H1 (cell line): ENCODE measurements around the gene CCDC174. TPM values are rescaled to one million over a fixed set of nuclear protein-coding genes. Genes with fewer than 3 reads are reported as not detected.

ENCODE experiments used
- CTCF ChIA-PET: fragments of 300-600 bp; sonication (Branson Sonifier 250); formaldehyde crosslinking; loops from one replicate; lab custom pipeline; 2021; ENCODE audit not compliant: partially characterized antibody; lab: Charles Lee
- POLR2A ChIA-PET: fragments of 300-600 bp; sonication (Branson Sonifier 250); formaldehyde crosslinking; loops from one replicate; lab custom pipeline; 2021; ENCODE audit warnings: inconsistent platforms; ENCODE audit not compliant: partially characterized antibody; lab: Charles Lee
- DNase-seq, 2 experiments: peaks; one replicate each; pipeline versions ENCODE4 v3.0.0 to v3.0.0-alpha.2; 2010 to 2022; ENCODE audit warnings: low spot score in 2 of 2, low read depth in 1 of 2, mixed read lengths in 1 of 2
- FAIRE-seq: peaks from 2 replicates; lab custom pipeline; 2011; peaks lifted over from hg19 to GRCh38; lab: Jason Lieb, UNC
- H2AFZ ChIP-seq: 2 replicates; pipeline ENCODE4 v1.8.1; 2012; ENCODE audit warnings: low read length, inconsistent platforms
- H2AK5ac ChIP-seq: 2 replicates; pipeline ENCODE4 v1.6.1; 2013; ENCODE audit warnings: low read depth, low read length
- H2BK120ac ChIP-seq: replicated peaks from 2 replicates; pipeline ENCODE3; 2013; ENCODE audit warnings: low read depth, low read length, inconsistent platforms
- H2BK12ac ChIP-seq: 2 replicates; pipeline ENCODE4 v1.6.1; 2013; ENCODE audit warnings: low read depth, low read length
- H2BK15ac ChIP-seq: 2 replicates; pipeline ENCODE4 v1.6.1; 2013; ENCODE audit warnings: low read length
- H2BK20ac ChIP-seq: 2 replicates; pipeline ENCODE4 v1.6.1; 2013; ENCODE audit warnings: low read length
- H2BK5ac ChIP-seq: 2 replicates; pipeline ENCODE4 v1.6.1; 2013; ENCODE audit warnings: low read depth, low read length
- H3K14ac ChIP-seq: 2 replicates; pipeline ENCODE4 v1.6.1; 2013; ENCODE audit warnings: inconsistent platforms; ENCODE audit not compliant: insufficient read length
- H3K18ac ChIP-seq: 2 replicates; pipeline ENCODE4 v1.6.1; 2013; ENCODE audit warnings: low read length; ENCODE audit errors: extremely low read depth
- H3K23ac ChIP-seq: 2 replicates; pipeline ENCODE4 v1.6.1; 2013; ENCODE audit warnings: inconsistent platforms; ENCODE audit not compliant: insufficient read length
- H3K23me2 ChIP-seq: 2 replicates; pipeline ENCODE4 v1.6.1; 2013; ENCODE audit warnings: low read depth, low read length
- H3K27ac ChIP-seq: 2 replicates; pipeline ENCODE4 v1.6.1; 2011; ENCODE audit warnings: low read depth, low read length, inconsistent platforms
- H3K27me3 ChIP-seq, 4 experiments: replicated peaks in 1 of 4; 1 replicate in 1 of 4; 2 replicates in 3 of 4; pipeline versions ENCODE4 v1.6.1 to v1.8.1; 2011 to 2013; ENCODE audit warnings: low read length in 3 of 4, mild to moderate bottlenecking in 3 of 4, inconsistent platforms in 2 of 4, mixed read lengths in 2 of 4, moderate library complexity in 1 of 4; ENCODE audit not compliant: control insufficient read depth in 3 of 4, insufficient read depth in 3 of 4; ENCODE audit errors: extremely low read depth in 1 of 4
- H3K36me3 ChIP-seq, 4 experiments: 2 replicates each; pipeline versions ENCODE4 v1.6.1 to v1.8.1; 2011 to 2013; ENCODE audit warnings: mild to moderate bottlenecking in 4 of 4, low read length in 3 of 4, moderate library complexity in 2 of 4, control low read depth in 1 of 4, inconsistent platforms in 1 of 4; ENCODE audit not compliant: insufficient read depth in 4 of 4, control insufficient read depth in 2 of 4
- H3K4ac ChIP-seq: replicated peaks from 2 replicates; pipeline ENCODE3; 2013; ENCODE audit warnings: low read length, low read depth, mixed read lengths, inconsistent platforms; ENCODE audit not compliant: insufficient read length
- H3K4me1 ChIP-seq, 4 experiments: replicated peaks in 1 of 4; 1 replicate in 1 of 4; 2 replicates in 3 of 4; pipeline versions ENCODE4 v1.6.1 to v1.8.1; 2011 to 2013; ENCODE audit warnings: low read length in 3 of 4, inconsistent platforms in 2 of 4, mixed read lengths in 1 of 4; ENCODE audit not compliant: insufficient read depth in 4 of 4, control insufficient read depth in 3 of 4
- H3K4me2 ChIP-seq, 2 experiments: 2 replicates each; pipeline versions ENCODE4 v1.6.1 to v1.8.1; 2011 to 2013; ENCODE audit warnings: low read depth in 2 of 2, low read length in 2 of 2, control low read depth in 1 of 2, inconsistent platforms in 1 of 2, mild to moderate bottlenecking in 1 of 2; ENCODE audit not compliant: insufficient read depth in 1 of 2
- H3K4me3 ChIP-seq, 4 experiments: fragments of 200-600, 300-600 bp in 1 of 4; sonication (generic), shearing (Covaris generic), sonication (Bioruptor Twin) in 1 of 4; 2 replicates each; pipeline versions ENCODE4 v1.5.1 to v1.8.1; 2011 to 2016; ENCODE audit warnings: low read length in 4 of 4, low read depth in 3 of 4, control low read depth in 2 of 4, inconsistent platforms in 2 of 4, mild to moderate bottlenecking in 2 of 4, mixed read lengths in 1 of 4, moderate library complexity in 1 of 4; ENCODE audit not compliant: insufficient read depth in 2 of 4; ENCODE audit errors: extremely low read depth in 1 of 4
- H3K56ac ChIP-seq: replicated peaks from 2 replicates; pipeline ENCODE3; 2013; ENCODE audit warnings: low read depth, mild to moderate bottlenecking, mixed read lengths, low read length, inconsistent platforms; ENCODE audit not compliant: insufficient read length
- H3K79me1 ChIP-seq: 2 replicates; pipeline ENCODE4 v1.6.1; 2013; ENCODE audit warnings: low read depth, low read length, control low read depth
- H3K79me2 ChIP-seq, 2 experiments: 2 replicates each; pipeline versions ENCODE4 v1.6.1 to v1.8.1; 2012 to 2013; ENCODE audit warnings: low read length in 2 of 2, mild to moderate bottlenecking in 2 of 2, inconsistent platforms in 1 of 2; ENCODE audit not compliant: insufficient read depth in 2 of 2, control insufficient read depth in 1 of 2
- H3K9ac ChIP-seq, 4 experiments: replicated peaks in 1 of 4; 1 replicate in 1 of 4; 2 replicates in 3 of 4; pipeline versions ENCODE4 v1.6.1 to v1.8.1; 2011 to 2013; ENCODE audit warnings: low read depth in 3 of 4, low read length in 3 of 4, control low read depth in 2 of 4, mild to moderate bottlenecking in 2 of 4, moderate library complexity in 2 of 4, inconsistent platforms in 1 of 4; ENCODE audit errors: extremely low read depth in 1 of 4
- H3K9me3 ChIP-seq, 2 experiments: 2 replicates each; pipeline versions ENCODE4 v1.6.1 to v1.8.1; 2012 to 2013; ENCODE audit warnings: mild to moderate bottlenecking in 2 of 2, moderate library complexity in 2 of 2, control low read depth in 1 of 2, inconsistent platforms in 1 of 2, low read depth in 1 of 2, low read length in 1 of 2, mixed read lengths in 1 of 2; ENCODE audit not compliant: insufficient read depth in 2 of 2
- H4K20me1 ChIP-seq, 2 experiments: replicated peaks in 1 of 2; 2 replicates each; pipeline versions ENCODE3 to v1.8.1; 2011 to 2013; ENCODE audit warnings: inconsistent platforms in 2 of 2, low read length in 2 of 2, mild to moderate bottlenecking in 1 of 2; ENCODE audit not compliant: insufficient read depth in 2 of 2, control insufficient read depth in 1 of 2
- H4K5ac ChIP-seq: 2 replicates; pipeline ENCODE4 v1.6.1; 2013; ENCODE audit warnings: low read length, low read depth, mixed read lengths, inconsistent platforms; ENCODE audit not compliant: insufficient read length
- H4K8ac ChIP-seq: 2 replicates; pipeline ENCODE4 v1.8.0; 2013; ENCODE audit warnings: mild to moderate bottlenecking, moderate library complexity, low read length, inconsistent platforms; ENCODE audit not compliant: insufficient read depth; ENCODE audit errors: extremely low read depth
- H4K91ac ChIP-seq: replicated peaks from 2 replicates; pipeline ENCODE3; 2013; ENCODE audit warnings: low read length, mixed read lengths, inconsistent platforms; ENCODE audit not compliant: insufficient read length
- BRCA1 ChIP-seq: IDR thresholded peaks from 2 replicates; pipeline ENCODE4 v1.6.1; 2012; ENCODE audit warnings: low read depth, low read length, improper control_type of control experiment
- CHD1 ChIP-seq: IDR thresholded peaks from 2 replicates; pipeline ENCODE4 v1.6.1; 2012; ENCODE audit warnings: low read depth, low read length, improper control_type of control experiment
- EP300 ChIP-seq, 2 experiments: IDR thresholded peaks; 1 replicate in 1 of 2; 2 replicates in 1 of 2; pipeline ENCODE4 v1.6.1; 2011 to 2012; ENCODE audit warnings: low read depth in 2 of 2, low read length in 2 of 2, mild to moderate bottlenecking in 2 of 2, borderline replicate concordance in 1 of 2, inconsistent platforms in 1 of 2, moderate library complexity in 1 of 2
- GABPA ChIP-seq: IDR thresholded peaks from 2 replicates; pipeline ENCODE4 v1.6.1; 2011; ENCODE audit warnings: mild to moderate bottlenecking, low read length, moderate library complexity, borderline replicate concordance; ENCODE audit not compliant: insufficient read depth
- HDAC6 ChIP-seq: IDR thresholded peaks from one replicate; pipeline ENCODE4 v1.7.1; 2012; ENCODE audit warnings: low read depth, mild to moderate bottlenecking, inconsistent platforms, low read length, moderate library complexity
- POLR2AphosphoS5 ChIP-seq: IDR thresholded peaks from 2 replicates; pipeline ENCODE4 v1.6.1; 2011; ENCODE audit warnings: low read depth, low read length
- RBBP5 ChIP-seq: IDR thresholded peaks from 2 replicates; pipeline ENCODE4 v1.7.1; 2012; ENCODE audit warnings: low read depth, mild to moderate bottlenecking, inconsistent platforms, low read length, moderate library complexity, borderline replicate concordance
- TEAD4 ChIP-seq: IDR thresholded peaks from 2 replicates; pipeline ENCODE4 v1.6.1; 2012; ENCODE audit warnings: low read depth, low read length, inconsistent platforms, mixed read lengths
- WGBS, 2 experiments: shearing (Covaris generic) in 1 of 2; methylation state at CpG; one replicate each; pipeline versions ENCODE4 v1.1.6 to v1.1.7; 2013 to 2015; ENCODE audit warnings: low lambda C conversion rate in 2 of 2, mixed read lengths in 2 of 2, inconsistent platforms in 1 of 2, low coverage in 1 of 2, missing lambda C conversion rate in 1 of 2; ENCODE audit not compliant: insufficient replicate concordance in 2 of 2, insufficient coverage in 1 of 2, insufficient read length in 1 of 2; ENCODE audit errors: extremely low coverage in 1 of 2, missing lambda C conversion rate in 1 of 2; 5-methylcytosine and 5-hydroxymethylcytosine counted together
- polyA plus RNA-seq, 7 experiments: library from polyadenylated mRNA; depleted of rRNA in 3 of 7; stranded (reverse) in 5 of 7; unstranded in 2 of 7; fragments of >200 nt in 5 of 7; fragments of 200-250 nt in 2 of 7; gene quantifications; 1 replicate in 5 of 7; 2 replicates in 1 of 7; 4 replicates in 1 of 7; pipeline versions ENCODE4 v1.2.1 to v1.2.3, GENCODE V29; 2011 to 2013; ENCODE audit warnings: missing spikeins in 2 of 7, mixed read lengths in 2 of 7
- total RNA-seq: library from RNA; stranded (reverse); fragmentation: NEBNext Ultra II Directional; extraction: Animal tissue kit (Norgen Biotek cat#: 25700); gene quantifications from 2 replicates; pipeline ENCODE4 v1.2.1, GENCODE V29; 2021
- TF ChIP-seq, protein P1 (sequence below): IDR thresholded peaks from 2 replicates; pipeline ENCODE4 v1.6.1; 2011; ENCODE audit warnings: low read depth, mild to moderate bottlenecking, low read length; ENCODE audit not compliant: insufficient read depth

The CCDC174 gene
- total and polyA plus RNA-seq, 2 of the 8 experiments (the other 6 are each of a cell fraction or from before 2014, with no cell fraction given), result 3.5 to 11.9 TPM

DNA sequence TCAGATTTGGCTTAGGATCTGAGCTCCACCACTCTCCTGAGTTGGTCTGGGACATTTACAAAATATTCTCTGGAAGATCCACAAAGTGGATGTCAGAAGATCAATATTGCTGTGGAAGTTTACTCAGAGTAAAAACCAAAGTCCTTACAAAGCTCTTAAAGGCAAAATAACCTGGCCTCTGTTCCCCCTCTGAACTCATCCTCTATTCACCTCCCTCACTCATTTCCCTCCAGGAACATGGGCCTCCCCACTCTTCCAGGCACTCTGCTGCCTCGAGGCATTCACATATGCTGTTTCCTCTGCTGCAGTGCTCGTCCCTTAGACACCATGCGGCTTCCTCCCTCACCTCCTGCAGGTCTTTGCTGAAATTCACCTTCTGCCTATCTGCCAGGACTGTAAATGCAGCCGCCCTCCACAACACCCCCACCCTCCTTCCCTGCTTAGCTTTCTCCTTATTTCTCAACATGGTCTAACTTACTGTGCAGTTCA is 19.1 kb upstream of the CCDC174 start:
- H3K4me2 ChIP-seq, result no peak overlapping the region
- H4K8ac ChIP-seq, result no peak overlapping the region
- H2BK5ac ChIP-seq, result no peak overlapping the region
- no peak overlapping the region for H3K14ac ChIP-seq
- DNase-seq (no peak), FAIRE-seq (no peak)
- H3K79me2 ChIP-seq, result no peaks in the 10 kb centered on the region
- no peak overlapping the region for H3K4me3 ChIP-seq
- no peaks in the 10 kb centered on the region for H3K79me1 ChIP-seq
- H3K18ac ChIP-seq, result no peak overlapping the region
- H3K4ac ChIP-seq, result no peak overlapping the region
- no peak overlapping the region for H3K9ac ChIP-seq
- H2AFZ ChIP-seq, result no peak overlapping the region
- H4K91ac ChIP-seq, result no peak overlapping the region
- H4K5ac ChIP-seq, result no peak overlapping the region
- H3K9me3 ChIP-seq, result no peaks in the 10 kb centered on the region
- no peak overlapping the region for H3K27ac ChIP-seq
- H2BK120ac ChIP-seq, result no peak overlapping the region
- no peak overlapping the region for H2AK5ac ChIP-seq
- H3K56ac ChIP-seq, result no peak overlapping the region
- no peaks in the 10 kb centered on the region for H3K36me3 ChIP-seq
- H3K27me3 ChIP-seq, result no peaks in the 10 kb centered on the region; a peak in 1 of 7 replicates
- H3K4me1 ChIP-seq, result no peaks in the 10 kb centered on the region
- POLR2A ChIA-PET, result no interaction called here
- H3K23ac ChIP-seq, result no peak overlapping the region
- H2BK20ac ChIP-seq, result no peak overlapping the region
- no peak overlapping the region for H2BK12ac ChIP-seq
- CTCF ChIA-PET, result interaction anchor here (0.7 to 3.2 kb wide), 17 partner anchors 8 to 149 kb away, joined by 3 to 19 read pairs (median 4); no protein-coding TSS in a partner anchor
- H2BK15ac ChIP-seq, result no peak overlapping the region
- WGBS, 2 experiments, result 40% methylated on average over 1 of the region's 4 CpGs; no CpG with 5 or more reads in 1 of the 2 experiments
- H3K23me2 ChIP-seq, result no peaks in the 10 kb centered on the region
- no peaks in the 10 kb centered on the region for H4K20me1 ChIP-seq
- TF ChIP-seq POLR2AphosphoS5 (no peak), EP300 (IDR thresholded peaks at IDR 0.05; ENCODE audit: borderline replicate concordance in 1 of 2, low read depth in 2 of 2, low read length in 2 of 2) (no peak), RBBP5 (no peak), GABPA (no peak), HDAC6 (no peak), BRCA1 (no peak), TEAD4 (no peak), CHD1 (no peak)
- TF ChIP-seq, protein P1, sequence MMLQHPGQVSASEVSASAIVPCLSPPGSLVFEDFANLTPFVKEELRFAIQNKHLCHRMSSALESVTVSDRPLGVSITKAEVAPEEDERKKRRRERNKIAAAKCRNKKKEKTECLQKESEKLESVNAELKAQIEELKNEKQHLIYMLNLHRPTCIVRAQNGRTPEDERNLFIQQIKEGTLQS, result no peak
